HepG2 (cell line): ENCODE data around the gene ST3GAL2. TPM values are rescaled to one million over a fixed set of nuclear protein-coding genes. Genes with fewer than 3 reads are reported as not detected.

Experiments used
- CREM ChIP-seq, 2 experiments: sonication (generic) in 1 of 2; formaldehyde crosslinking in 1 of 2; IDR thresholded peaks; 2 replicates each; pipeline versions ENCODE4 v1.4.0 to v1.6.1; 2016 to 2020; ENCODE audit warnings: antibody characterized with exemption in 1 of 2, mild to moderate bottlenecking in 1 of 2, missing genetic modification reagents in 1 of 2
- DNMT3B ChIP-seq: conservative IDR thresholded peaks from 2 replicates; pipeline ENCODE4 v1.6.1; 2016; ENCODE audit warnings: missing biosample characterization, control low read depth
- GATAD2A ChIP-seq: IDR thresholded peaks from 2 replicates; pipeline ENCODE4 v1.6.1; 2016
- HNRNPK ChIP-seq: fragments of 200-400 bp; formaldehyde crosslinking; IDR thresholded peaks from 2 replicates; pipeline ENCODE4 v1.6.1; 2018; ENCODE audit warnings: low read length, low read depth, moderate library complexity, mild to moderate bottlenecking; ENCODE audit not compliant: poor library complexity, severe bottlenecking
- KAT2B ChIP-seq: fragments of 150-350 bp; IDR thresholded peaks from 2 replicates; pipeline ENCODE4 v1.6.1; 2014; ENCODE audit warnings: low read depth, low read length, borderline replicate concordance
- SRSF4 ChIP-seq: fragments of 200-400 bp; formaldehyde crosslinking; IDR thresholded peaks from one replicate; pipeline ENCODE4 v1.6.1; 2018; ENCODE audit warnings: mild to moderate bottlenecking, low read depth, low read length, moderate library complexity; ENCODE audit not compliant: poor library complexity, severe bottlenecking
- SRY ChIP-seq: sonication (generic); formaldehyde crosslinking; IDR thresholded peaks from 2 replicates; pipeline ENCODE4 v1.8.0; 2022; ENCODE audit warnings: mild to moderate bottlenecking, missing genetic modification reagents
- ZNF430 ChIP-seq: sonication (generic); formaldehyde crosslinking; IDR thresholded peaks from 2 replicates; pipeline ENCODE4 v1.9.0; 2021; ENCODE audit warnings: mild to moderate bottlenecking, missing genetic modification reagents
- ZNF557 ChIP-seq: sonication (generic); formaldehyde crosslinking; IDR thresholded peaks from 2 replicates; pipeline ENCODE4 v1.4.0; 2020; ENCODE audit warnings: missing genetic modification reagents
- ZNF562 ChIP-seq: sonication (generic); formaldehyde crosslinking; IDR thresholded peaks from 2 replicates; pipeline ENCODE4 v1.8.0; 2022; ENCODE audit warnings: missing genetic modification reagents, borderline replicate concordance
- ZNF75D ChIP-seq: sonication (generic); formaldehyde crosslinking; IDR thresholded peaks from 2 replicates; pipeline ENCODE4 v1.8.1; 2023; ENCODE audit warnings: missing genetic modification reagents, mild to moderate bottlenecking, borderline replicate concordance
- polyA plus RNA-seq, 8 experiments: library from polyadenylated mRNA; depleted of rRNA in 3 of 8; stranded (reverse) in 7 of 8; unstranded in 1 of 8; fragments of >200 nt; fragmentation: Illumina TruSeq in 4 of 8; extraction: Trizol in 4 of 8; gene quantifications; 2 replicates each; pipeline versions ENCODE4 v1.2.1 to v1.2.3, GENCODE V29; 2011 to 2016; ENCODE audit warnings: low read depth in 4 of 8, missing spikeins in 1 of 8, mixed read lengths in 1 of 8; ENCODE audit not compliant: insufficient read depth in 1 of 8
- total RNA-seq, 5 experiments: library from RNA; depleted of rRNA; stranded (reverse); fragments of >200 nt; fragmentation: Illumina TruSeq; extraction: Trizol; gene quantifications; 2 replicates each; pipeline ENCODE4 v1.2.3, GENCODE V29; 2016; ENCODE audit warnings: low read depth in 1 of 5
- TF ChIP-seq, protein P1 (sequence below): sonication (generic); formaldehyde crosslinking; IDR thresholded peaks from 2 replicates; pipeline ENCODE4 v1.9.0; 2021; ENCODE audit warnings: missing genetic modification reagents, borderline replicate concordance
- TF ChIP-seq, protein P2 (sequence below): sonication (generic); formaldehyde crosslinking; IDR thresholded peaks from 2 replicates; pipeline ENCODE4 v1.5.0; 2020; ENCODE audit warnings: mild to moderate bottlenecking, low read depth, missing genetic modification reagents, borderline replicate concordance
- TF ChIP-seq, protein P3 (sequence below): sonication (generic); formaldehyde crosslinking; IDR thresholded peaks from 2 replicates; pipeline ENCODE4 v1.5.0; 2020; ENCODE audit warnings: missing genetic modification reagents
- TF ChIP-seq, protein P4 (sequence below): sonication (generic); formaldehyde crosslinking; IDR thresholded peaks from 2 replicates; pipeline ENCODE4 v1.5.0; 2020; ENCODE audit warnings: mild to moderate bottlenecking, missing genetic modification reagents, borderline replicate concordance
- TF ChIP-seq, protein P5 (sequence below): sonication (generic); formaldehyde crosslinking; IDR thresholded peaks from 2 replicates; pipeline ENCODE4 v1.4.0; 2020; ENCODE audit warnings: mild to moderate bottlenecking, missing genetic modification reagents

Gene ST3GAL2
- total and polyA plus RNA-seq, 2 of the 13 experiments (the other 11 are each of a cell fraction or from before 2014, with no cell fraction given): 16.3 to 24.9 TPM

DNA sequence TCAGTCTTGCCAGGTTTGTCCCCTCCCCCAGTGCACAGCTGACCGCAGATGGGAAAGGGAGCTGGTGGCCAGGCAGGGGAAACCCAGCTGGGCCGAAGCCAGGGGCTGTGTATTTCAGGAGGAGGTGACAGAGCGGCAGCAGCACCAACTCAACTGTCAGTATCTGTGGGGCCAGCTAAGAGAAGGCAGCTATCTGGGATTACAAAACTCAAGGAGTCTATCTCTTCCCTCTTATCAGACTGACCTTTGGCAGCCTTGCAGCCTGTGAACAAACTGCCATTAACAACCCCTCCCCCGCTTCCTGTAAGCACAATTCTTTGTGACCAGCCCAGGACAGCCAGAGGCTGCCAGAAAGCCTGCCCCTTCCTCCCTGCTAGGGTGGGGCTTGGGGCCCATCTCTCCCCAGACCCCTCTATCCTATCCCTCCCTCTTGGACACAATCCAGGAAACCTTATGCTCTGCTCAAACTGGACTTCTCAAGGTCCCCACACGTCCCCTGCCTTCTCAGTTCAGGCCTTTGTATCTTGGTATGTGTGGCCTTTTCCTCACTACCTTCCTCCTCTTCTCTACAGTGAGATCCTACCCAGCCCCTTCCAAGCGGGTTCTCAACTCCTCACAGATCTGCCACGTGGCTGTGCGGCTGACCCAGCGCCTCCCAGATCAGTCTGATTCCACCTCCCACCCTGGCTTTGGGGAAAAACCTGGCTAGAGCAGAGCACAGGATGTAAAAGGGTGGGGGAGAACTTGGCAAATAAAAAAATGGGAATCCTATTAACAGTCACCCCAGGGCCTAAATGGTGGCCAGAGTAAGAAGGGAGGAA lies 10.5 kb downstream of the ST3GAL2 start (continued):
- TF ChIP-seq, protein P1, sequence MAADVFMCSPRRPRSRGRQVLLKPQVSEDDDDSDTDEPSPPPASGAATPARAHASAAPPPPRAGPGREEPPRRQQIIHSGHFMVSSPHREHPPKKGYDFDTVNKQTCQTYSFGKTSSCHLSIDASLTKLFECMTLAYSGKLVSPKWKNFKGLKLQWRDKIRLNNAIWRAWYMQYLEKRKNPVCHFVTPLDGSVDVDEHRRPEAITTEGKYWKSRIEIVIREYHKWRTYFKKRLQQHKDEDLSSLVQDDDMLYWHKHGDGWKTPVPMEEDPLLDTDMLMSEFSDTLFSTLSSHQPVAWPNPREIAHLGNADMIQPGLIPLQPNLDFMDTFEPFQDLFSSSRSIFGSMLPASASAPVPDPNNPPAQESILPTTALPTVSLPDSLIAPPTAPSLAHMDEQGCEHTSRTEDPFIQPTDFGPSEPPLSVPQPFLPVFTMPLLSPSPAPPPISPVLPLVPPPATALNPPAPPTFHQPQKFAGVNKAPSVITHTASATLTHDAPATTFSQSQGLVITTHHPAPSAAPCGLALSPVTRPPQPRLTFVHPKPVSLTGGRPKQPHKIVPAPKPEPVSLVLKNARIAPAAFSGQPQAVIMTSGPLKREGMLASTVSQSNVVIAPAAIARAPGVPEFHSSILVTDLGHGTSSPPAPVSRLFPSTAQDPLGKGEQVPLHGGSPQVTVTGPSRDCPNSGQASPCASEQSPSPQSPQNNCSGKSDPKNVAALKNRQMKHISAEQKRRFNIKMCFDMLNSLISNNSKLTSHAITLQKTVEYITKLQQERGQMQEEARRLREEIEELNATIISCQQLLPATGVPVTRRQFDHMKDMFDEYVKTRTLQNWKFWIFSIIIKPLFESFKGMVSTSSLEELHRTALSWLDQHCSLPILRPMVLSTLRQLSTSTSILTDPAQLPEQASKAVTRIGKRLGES (CRISPR knock-in tag): no peak
- TF ChIP-seq CREM (IDR thresholded peaks at IDR 0.05) (peak; percentile 84), CREM (CRISPR knock-in tag; IDR thresholded peaks at IDR 0.05) (no peak), ZNF557 (CRISPR knock-in tag) (peak; percentile 81), KAT2B (no peak), ZNF75D (CRISPR knock-in tag) (0 out of 2 replicates have a peak, but pooled peaks have one; percentile 58), ZNF430 (peak; percentile 86; the same call in 1 of the 2 replicates), DNMT3B (CRISPR knock-in tag) (no peak), SRY (CRISPR knock-in tag) (peak; percentile 76; the same call in 1 of the 2 replicates), HNRNPK (peak; percentile 63), ZNF562 (CRISPR knock-in tag) (no peak), SRSF4 (no peak), GATAD2A (CRISPR knock-in tag) (peak; percentile 98)
- TF ChIP-seq, protein P2, sequence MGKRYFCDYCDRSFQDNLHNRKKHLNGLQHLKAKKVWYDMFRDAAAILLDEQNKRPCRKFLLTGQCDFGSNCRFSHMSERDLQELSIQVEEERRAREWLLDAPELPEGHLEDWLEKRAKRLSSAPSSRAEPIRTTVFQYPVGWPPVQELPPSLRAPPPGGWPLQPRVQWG (CRISPR knock-in tag): no peak
- TF ChIP-seq, protein P3, sequence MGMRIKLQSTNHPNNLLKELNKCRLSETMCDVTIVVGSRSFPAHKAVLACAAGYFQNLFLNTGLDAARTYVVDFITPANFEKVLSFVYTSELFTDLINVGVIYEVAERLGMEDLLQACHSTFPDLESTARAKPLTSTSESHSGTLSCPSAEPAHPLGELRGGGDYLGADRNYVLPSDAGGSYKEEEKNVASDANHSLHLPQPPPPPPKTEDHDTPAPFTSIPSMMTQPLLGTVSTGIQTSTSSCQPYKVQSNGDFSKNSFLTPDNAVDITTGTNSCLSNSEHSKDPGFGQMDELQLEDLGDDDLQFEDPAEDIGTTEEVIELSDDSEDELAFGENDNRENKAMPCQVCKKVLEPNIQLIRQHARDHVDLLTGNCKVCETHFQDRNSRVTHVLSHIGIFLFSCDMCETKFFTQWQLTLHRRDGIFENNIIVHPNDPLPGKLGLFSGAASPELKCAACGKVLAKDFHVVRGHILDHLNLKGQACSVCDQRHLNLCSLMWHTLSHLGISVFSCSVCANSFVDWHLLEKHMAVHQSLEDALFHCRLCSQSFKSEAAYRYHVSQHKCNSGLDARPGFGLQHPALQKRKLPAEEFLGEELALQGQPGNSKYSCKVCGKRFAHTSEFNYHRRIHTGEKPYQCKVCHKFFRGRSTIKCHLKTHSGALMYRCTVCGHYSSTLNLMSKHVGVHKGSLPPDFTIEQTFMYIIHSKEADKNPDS (CRISPR knock-in tag): peak; percentile 21; the same call in 1 of the 2 replicates
- TF ChIP-seq, protein P4, sequence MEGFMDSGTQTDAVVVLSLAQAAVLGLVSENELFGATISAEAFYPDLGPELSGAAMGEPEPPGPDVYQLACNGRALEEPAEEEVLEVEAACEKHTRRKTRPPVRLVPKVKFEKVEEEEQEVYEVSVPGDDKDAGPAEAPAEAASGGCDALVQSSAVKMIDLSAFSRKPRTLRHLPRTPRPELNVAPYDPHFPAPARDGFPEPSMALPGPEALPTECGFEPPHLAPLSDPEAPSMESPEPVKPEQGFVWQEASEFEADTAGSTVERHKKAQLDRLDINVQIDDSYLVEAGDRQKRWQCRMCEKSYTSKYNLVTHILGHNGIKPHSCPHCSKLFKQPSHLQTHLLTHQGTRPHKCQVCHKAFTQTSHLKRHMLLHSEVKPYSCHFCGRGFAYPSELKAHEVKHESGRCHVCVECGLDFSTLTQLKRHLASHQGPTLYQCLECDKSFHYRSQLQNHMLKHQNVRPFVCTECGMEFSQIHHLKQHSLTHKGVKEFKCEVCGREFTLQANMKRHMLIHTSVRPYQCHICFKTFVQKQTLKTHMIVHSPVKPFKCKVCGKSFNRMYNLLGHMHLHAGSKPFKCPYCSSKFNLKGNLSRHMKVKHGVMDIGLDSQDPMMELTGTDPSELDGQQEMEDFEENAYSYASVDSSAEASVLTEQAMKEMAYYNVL (CRISPR knock-in tag): peak; percentile 98
- TF ChIP-seq, protein P5, sequence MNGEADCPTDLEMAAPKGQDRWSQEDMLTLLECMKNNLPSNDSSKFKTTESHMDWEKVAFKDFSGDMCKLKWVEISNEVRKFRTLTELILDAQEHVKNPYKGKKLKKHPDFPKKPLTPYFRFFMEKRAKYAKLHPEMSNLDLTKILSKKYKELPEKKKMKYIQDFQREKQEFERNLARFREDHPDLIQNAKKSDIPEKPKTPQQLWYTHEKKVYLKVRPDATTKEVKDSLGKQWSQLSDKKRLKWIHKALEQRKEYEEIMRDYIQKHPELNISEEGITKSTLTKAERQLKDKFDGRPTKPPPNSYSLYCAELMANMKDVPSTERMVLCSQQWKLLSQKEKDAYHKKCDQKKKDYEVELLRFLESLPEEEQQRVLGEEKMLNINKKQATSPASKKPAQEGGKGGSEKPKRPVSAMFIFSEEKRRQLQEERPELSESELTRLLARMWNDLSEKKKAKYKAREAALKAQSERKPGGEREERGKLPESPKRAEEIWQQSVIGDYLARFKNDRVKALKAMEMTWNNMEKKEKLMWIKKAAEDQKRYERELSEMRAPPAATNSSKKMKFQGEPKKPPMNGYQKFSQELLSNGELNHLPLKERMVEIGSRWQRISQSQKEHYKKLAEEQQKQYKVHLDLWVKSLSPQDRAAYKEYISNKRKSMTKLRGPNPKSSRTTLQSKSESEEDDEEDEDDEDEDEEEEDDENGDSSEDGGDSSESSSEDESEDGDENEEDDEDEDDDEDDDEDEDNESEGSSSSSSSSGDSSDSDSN (CRISPR knock-in tag): peak; percentile 85
